Smooth muscle cell (in vitro differentiated cells): Measurements from ENCODE around the gene UBE2D2. TPM values are rescaled to one million over a fixed set of nuclear protein-coding genes. Genes with fewer than 3 reads are reported as not detected.
"Not testable (repeated sequence)": the region's sequence is repeated elsewhere in the genome, so short reads cannot be mapped to it uniquely, and the experiment has no call there.

Experiments used
- DNase-seq: peaks from one replicate; lab custom pipeline; 2025; ENCODE audit not compliant: unreplicated experiment; lab: John Stamatoyannopoulos, UW
- H2AFZ ChIP-seq: fragments of 200-600 bp; sonication (generic); 2 replicates; pipeline ENCODE4 v1.6.0; 2016; ENCODE audit warnings: antibody characterized with exemption, low read depth, mild to moderate bottlenecking
- H3F3A ChIP-seq: fragments of 200-600 bp; sonication (generic); 2 replicates; pipeline ENCODE4 v1.6.0; 2017; ENCODE audit warnings: antibody characterized with exemption, low read depth
- H3K27ac ChIP-seq: fragments of 200-600 bp; sonication (generic); 2 replicates; pipeline ENCODE4 v1.5.1; 2016; ENCODE audit warnings: low read depth, mild to moderate bottlenecking
- H3K27me3 ChIP-seq: fragments of 200-600 bp; sonication (generic); 2 replicates; pipeline ENCODE4 v1.6.1; 2016; ENCODE audit warnings: low read depth, mild to moderate bottlenecking
- H3K36me3 ChIP-seq: fragments of 200-600 bp; sonication (generic); 2 replicates; pipeline ENCODE4 v1.5.1; 2016; ENCODE audit warnings: low read depth
- H3K4me1 ChIP-seq: fragments of 200-600 bp; sonication (generic); 2 replicates; pipeline ENCODE4 v1.5.1; 2016; ENCODE audit warnings: low read depth
- H3K4me2 ChIP-seq: fragments of 200-600 bp; sonication (generic); 2 replicates; pipeline ENCODE4 v1.6.0; 2016; ENCODE audit warnings: mild to moderate bottlenecking
- H3K4me3 ChIP-seq: fragments of 200-600 bp; sonication (generic); 2 replicates; pipeline ENCODE4 v1.5.1; 2016; ENCODE audit warnings: mild to moderate bottlenecking
- H3K79me2 ChIP-seq: fragments of 200-600 bp; sonication (generic); 2 replicates; pipeline ENCODE4 v1.6.0; 2016; ENCODE audit warnings: low read depth, mild to moderate bottlenecking
- H3K9ac ChIP-seq: fragments of 200-600 bp; sonication (generic); 2 replicates; pipeline ENCODE4 v1.6.0; 2016; ENCODE audit warnings: low read depth
- H3K9me3 ChIP-seq: fragments of 200-600 bp; sonication (generic); replicated peaks from 2 replicates; pipeline ENCODE4 v1.5.1; 2016; ENCODE audit warnings: low read depth
- H4K20me1 ChIP-seq: fragments of 200-600 bp; sonication (generic); 2 replicates; pipeline ENCODE4 v1.6.0; 2016; ENCODE audit warnings: low read depth
- CTCF ChIP-seq: fragments of 200-600 bp; sonication (generic); IDR thresholded peaks from 2 replicates; pipeline ENCODE4 v1.5.1; 2017; ENCODE audit warnings: borderline replicate concordance, mild to moderate bottlenecking, antibody characterized with exemption; ENCODE audit not compliant: insufficient read depth, poor library complexity, severe bottlenecking
- WGBS: methylation state at CpG from one replicate; pipeline ENCODE4 v1.1.7; 2016; ENCODE audit warnings: low lambda C conversion rate; 5-methylcytosine and 5-hydroxymethylcytosine counted together
- polyA plus RNA-seq: library from polyadenylated mRNA; unstranded; fragments of >200 nt; fragmentation: Nextera tagmentation; extraction: Ambion mirVana; gene quantifications from 2 replicates; pipeline ENCODE4 v1.2.1, GENCODE V29; 2016
- total RNA-seq: library from RNA; depleted of rRNA; stranded (reverse); fragments of >200 nt; gene quantifications from 2 replicates; pipeline ENCODE4 v1.2.3, GENCODE V29; 2014

Gene UBE2D2
- total and polyA plus RNA-seq, 2 experiments from 2014 or later = 69.3 to 174 TPM

- H3K9me3 ChIP-seq, H3K27me3 ChIP-seq, H2AFZ ChIP-seq, H3K79me2 ChIP-seq, H3K27ac ChIP-seq, H3K9ac ChIP-seq, H3K36me3 ChIP-seq, H3K4me2 ChIP-seq, H3K4me3 ChIP-seq, DNase-seq, H3F3A ChIP-seq, H4K20me1 ChIP-seq: not testable (repeated sequence)
- H3K4me1 ChIP-seq = peaks cover 14% of the 10 kb centered on the region
- WGBS = 93% methylated on average over 2 of the region's 2 CpGs
Measured at GRCh38 chr5:139527090-139527470, 34.1 kb upstream of the UBE2D2 start.

GRCh38 chr5:139527896-139528467 lies 33.2 kb upstream of the UBE2D2 start:
- not testable (repeated sequence) for H3K79me2 ChIP-seq, H3K27me3 ChIP-seq, H3K4me2 ChIP-seq, DNase-seq, H4K20me1 ChIP-seq, H3K9me3 ChIP-seq, H3K4me3 ChIP-seq, H3K27ac ChIP-seq, H2AFZ ChIP-seq, H3K36me3 ChIP-seq, H3K9ac ChIP-seq, H3F3A ChIP-seq
- WGBS = 91% methylated on average over 7 of the region's 7 CpGs
- H3K4me1 ChIP-seq = peaks cover 14% of the 10 kb centered on the region

- 92% methylated on average over 8 of the region's 8 CpGs for WGBS
- not testable (repeated sequence) for H3K9me3 ChIP-seq, H3K4me3 ChIP-seq, H3K4me1 ChIP-seq, DNase-seq, H3K79me2 ChIP-seq, H3K27ac ChIP-seq, H2AFZ ChIP-seq, H3K9ac ChIP-seq, H4K20me1 ChIP-seq, H3F3A ChIP-seq, H3K4me2 ChIP-seq, H3K27me3 ChIP-seq, H3K36me3 ChIP-seq
Measured at GRCh38 chr5:139528695-139529094, 32.4 kb upstream of the UBE2D2 start.

GRCh38 chr5:139530079-139530478 lies 31.1 kb upstream of the UBE2D2 start:
- H3K79me2 ChIP-seq, H2AFZ ChIP-seq, H3K4me3 ChIP-seq, H3K27me3 ChIP-seq, H3K36me3 ChIP-seq, H3K27ac ChIP-seq, H3K9ac ChIP-seq, DNase-seq, H3K9me3 ChIP-seq, H3F3A ChIP-seq, H3K4me2 ChIP-seq, H4K20me1 ChIP-seq, H3K4me1 ChIP-seq: not testable (repeated sequence)
- WGBS = 93% methylated on average over 2 of the region's 2 CpGs

- no peak for DNase-seq
- Histone ChIP-seq H3K4me2 (no peak overlapping the region), H2AFZ (no peak overlapping the region), H3K9me3 (no peaks in the 10 kb centered on the region), H3F3A (no peaks in the 10 kb centered on the region), H3K9ac (no peak overlapping the region), H3K27me3 (no peaks in the 10 kb centered on the region), H3K27ac (no peak overlapping the region), H3K4me1 (no peaks in the 10 kb centered on the region), H3K79me2 (no peaks in the 10 kb centered on the region), H4K20me1 (no peaks in the 10 kb centered on the region), H3K36me3 (no peaks in the 10 kb centered on the region), H3K4me3 (no peak overlapping the region)
- WGBS = 91% methylated on average over 3 of the region's 3 CpGs
- TF ChIP-seq CTCF = no peak
Measured at GRCh38 chr5:139531772-139532169, 29.4 kb upstream of the UBE2D2 start.
